K562 (cell line): ENCODE measurements around the gene ALOX12. TPM values are rescaled to one million over a fixed set of nuclear protein-coding genes. Genes with fewer than 3 reads are reported as not detected.

Experiments used
- CBX1 ChIP-seq: sonication (generic); IDR thresholded peaks from 2 replicates; pipeline ENCODE4 v1.6.1; 2016; ENCODE audit warnings: antibody characterized with exemption, low read depth, mild to moderate bottlenecking
- ELF2 ChIP-seq: fragments of 250-450 bp; sonication (Bioruptor Pico); IDR thresholded peaks from 2 replicates; pipeline ENCODE4 v1.5.0; 2021; ENCODE audit warnings: mild to moderate bottlenecking
- ESRRA ChIP-seq: fragments of 450-650 bp; IDR thresholded peaks from 2 replicates; pipeline ENCODE4 v1.6.1; 2014; ENCODE audit warnings: low read depth, mild to moderate bottlenecking, moderate library complexity, borderline replicate concordance
- KDM5B ChIP-seq: fragments of 200-600 bp; sonication (generic); IDR thresholded peaks from 2 replicates; pipeline ENCODE4 v1.6.1; 2012; ENCODE audit warnings: low read depth, mild to moderate bottlenecking, moderate library complexity, low read length, control low read depth, inconsistent platforms; ENCODE audit not compliant: insufficient replicate concordance
- POLR2G ChIP-seq: fragments of 200-400 bp; formaldehyde crosslinking; IDR thresholded peaks from 2 replicates; pipeline ENCODE4 v1.6.1; 2017; ENCODE audit warnings: low read depth, mild to moderate bottlenecking, antibody characterized with exemption, low read length, moderate library complexity
- TARDBP ChIP-seq: fragments of 450-650 bp; IDR thresholded peaks from 2 replicates; pipeline ENCODE4 v1.6.1; 2016
- THAP7 ChIP-seq: fragments of 250-450 bp; sonication (Bioruptor Pico); IDR thresholded peaks from 2 replicates; pipeline ENCODE4 v1.5.0; 2021
- ZFX ChIP-seq: sonication (generic); formaldehyde crosslinking; IDR thresholded peaks from 2 replicates; pipeline ENCODE4 v1.8.0; 2022; ENCODE audit warnings: mild to moderate bottlenecking, missing genetic modification reagents, moderate library complexity
- ZNF778 ChIP-seq: fragments of 450-650 bp; formaldehyde crosslinking; IDR thresholded peaks from 2 replicates; pipeline ENCODE4 v1.4.0; 2020; ENCODE audit warnings: mild to moderate bottlenecking, moderate library complexity
- polyA plus RNA-seq, 8 experiments: library from polyadenylated mRNA; depleted of rRNA in 4 of 8; stranded (reverse) in 5 of 8; unstranded in 3 of 8; fragments of >200 nt; fragmentation: Nextera tagmentation in 2 of 8; fragmentation: Illumina TruSeq in 1 of 8; extraction: Ambion mirVana in 2 of 8; extraction: Trizol in 1 of 8; gene quantifications; 2 replicates each; pipeline versions ENCODE4 v1.2.1 to v1.2.3, GENCODE V29; 2011 to 2014; ENCODE audit warnings: inconsistent platforms in 1 of 8, missing spikeins in 1 of 8
- total RNA-seq, 7 experiments: library from RNA; depleted of rRNA in 6 of 7; stranded (reverse); fragments of >200 nt in 6 of 7; fragmentation: Illumina TruSeq in 2 of 7; extraction: Trizol in 2 of 7; gene quantifications; 2 replicates each; pipeline versions ENCODE4 v1.2.1 to v1.2.3, GENCODE V29; 2011 to 2021; ENCODE audit warnings: low replicate concordance in 1 of 7

The ALOX12 gene
- total and polyA plus RNA-seq, 9 of the 15 experiments (the other 6 are each of a cell fraction or from before 2014, with no cell fraction given) = 0.09 to 1.1 (median 0.47) TPM; not detected in 1

GRCh38 chr17:7014261-7014994 lies 18.6 kb downstream of the ALOX12 start (continued):
- TF ChIP-seq POLR2G (peak; percentile 91), ELF2 (peak; percentile 70), ESRRA (0 out of 2 replicates have a peak, but pooled peaks have one; percentile 8), TARDBP (peak; percentile 98), ZNF778 (CRISPR knock-in tag) (no peak), KDM5B (peak; percentile 24), ZFX (CRISPR knock-in tag) (peak; percentile 49), THAP7 (peak; percentile 92), CBX1 (peak; percentile 63; the same call in 1 of the 2 replicates)
